ENCODE data around the gene FOXA2. TPM values are rescaled to one million over a fixed set of nuclear protein-coding genes. Genes with fewer than 3 reads are reported as not detected.

The FOXA2 gene
- total and polyA plus RNA-seq, 2 experiments from 2014 or later, result 0.24 TPM; not detected in 1

DNA sequence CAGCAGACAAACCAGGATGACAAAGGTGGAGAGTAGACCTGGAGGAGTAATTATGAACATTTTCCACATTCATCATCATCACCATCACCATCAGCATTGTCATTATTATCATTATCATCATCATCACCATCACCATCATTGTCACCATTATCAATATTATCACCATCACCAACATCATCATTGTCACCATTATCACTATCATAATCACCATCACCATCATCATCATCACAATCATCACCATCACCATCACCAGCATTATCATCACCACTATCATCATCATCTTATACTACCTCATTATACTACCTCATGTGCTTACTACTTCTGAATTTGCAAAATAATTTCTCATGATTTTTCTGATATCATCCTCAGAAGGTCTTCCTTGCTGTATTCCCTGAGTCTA, 39.3 kb downstream of the FOXA2 start:
- no peak overlapping the region for H3K27ac ChIP-seq
- no peaks in the 10 kb centered on the region for H3K4me1 ChIP-seq (ENCODE audit: low read depth)
- no peak for DNase-seq (ENCODE audit: low read depth in 1 of 2, low spot score in 1 of 2)
- H3K27me3 ChIP-seq, result peaks cover 26% of the 10 kb centered on the region
- H3K9me3 ChIP-seq (ENCODE audit: low read depth), result no peaks in the 10 kb centered on the region
- TF ChIP-seq, protein P1, sequence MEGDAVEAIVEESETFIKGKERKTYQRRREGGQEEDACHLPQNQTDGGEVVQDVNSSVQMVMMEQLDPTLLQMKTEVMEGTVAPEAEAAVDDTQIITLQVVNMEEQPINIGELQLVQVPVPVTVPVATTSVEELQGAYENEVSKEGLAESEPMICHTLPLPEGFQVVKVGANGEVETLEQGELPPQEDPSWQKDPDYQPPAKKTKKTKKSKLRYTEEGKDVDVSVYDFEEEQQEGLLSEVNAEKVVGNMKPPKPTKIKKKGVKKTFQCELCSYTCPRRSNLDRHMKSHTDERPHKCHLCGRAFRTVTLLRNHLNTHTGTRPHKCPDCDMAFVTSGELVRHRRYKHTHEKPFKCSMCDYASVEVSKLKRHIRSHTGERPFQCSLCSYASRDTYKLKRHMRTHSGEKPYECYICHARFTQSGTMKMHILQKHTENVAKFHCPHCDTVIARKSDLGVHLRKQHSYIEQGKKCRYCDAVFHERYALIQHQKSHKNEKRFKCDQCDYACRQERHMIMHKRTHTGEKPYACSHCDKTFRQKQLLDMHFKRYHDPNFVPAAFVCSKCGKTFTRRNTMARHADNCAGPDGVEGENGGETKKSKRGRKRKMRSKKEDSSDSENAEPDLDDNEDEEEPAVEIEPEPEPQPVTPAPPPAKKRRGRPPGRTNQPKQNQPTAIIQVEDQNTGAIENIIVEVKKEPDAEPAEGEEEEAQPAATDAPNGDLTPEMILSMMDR (IDR thresholded peaks at IDR 0.05; ENCODE audit: low read depth, low read length), result no peak
- H3K36me3 ChIP-seq, result no peaks in the 10 kb centered on the region
- no peak overlapping the region for H3K4me3 ChIP-seq

DNA sequence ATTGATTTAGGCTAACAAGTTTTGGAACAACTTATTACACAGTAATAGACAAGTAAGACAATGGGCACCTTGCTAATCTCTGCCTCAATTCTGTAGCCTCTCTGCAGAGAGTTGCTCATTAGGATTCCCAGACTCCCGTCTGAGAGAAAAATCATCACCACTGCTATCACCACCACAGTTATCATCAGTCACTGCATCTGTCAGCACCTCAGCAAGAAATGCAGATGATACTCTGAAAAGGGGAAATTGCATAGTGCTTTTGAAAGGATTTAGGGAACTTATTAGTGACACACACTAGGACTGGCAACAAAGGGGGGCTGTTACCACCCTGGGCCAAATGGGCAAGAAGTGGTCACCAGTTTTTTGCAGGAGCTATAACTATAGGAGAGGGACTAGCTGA, 39.9 kb downstream of the FOXA2 start:
- Histone ChIP-seq H3K4me1 (ENCODE audit: low read depth) (no peaks in the 10 kb centered on the region), H3K36me3 (no peaks in the 10 kb centered on the region), H3K27me3 (peaks cover 29% of the 10 kb centered on the region), H3K9me3 (ENCODE audit: low read depth) (no peaks in the 10 kb centered on the region), H3K27ac (no peak overlapping the region), H3K4me3 (no peak overlapping the region)
- DNase-seq (ENCODE audit: low read depth in 1 of 2, low spot score in 1 of 2), result no peak
- TF ChIP-seq, protein P1 (IDR thresholded peaks at IDR 0.05; ENCODE audit: low read depth, low read length), result no peak

DNA sequence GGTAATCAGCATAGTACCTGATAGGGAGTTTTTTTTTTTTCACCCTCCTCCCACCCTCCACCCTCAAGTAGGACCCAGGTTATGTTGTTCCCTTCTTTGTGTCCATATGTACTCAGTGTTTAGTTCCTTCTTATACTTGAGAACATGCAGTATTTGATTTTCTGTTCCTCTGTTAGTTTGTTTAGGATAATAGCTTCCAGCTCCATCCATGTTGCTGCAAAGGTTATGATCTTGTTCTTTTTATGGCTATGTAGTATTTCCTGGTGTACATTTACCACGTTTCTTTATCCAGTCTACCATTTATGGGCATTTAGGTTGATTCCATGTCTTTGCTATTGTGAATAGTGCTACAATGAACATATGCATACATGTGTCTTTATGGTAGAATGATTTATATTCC, 41.9 kb downstream of the FOXA2 start:
- H3K9me3 ChIP-seq (ENCODE audit: low read depth), result no peaks in the 10 kb centered on the region
- no peaks in the 10 kb centered on the region for H3K4me1 ChIP-seq (ENCODE audit: low read depth)
- no peaks in the 10 kb centered on the region for H3K36me3 ChIP-seq
- peaks cover 29% of the 10 kb centered on the region for H3K27me3 ChIP-seq
- H3K4me3 ChIP-seq, result no peak overlapping the region
- no peak for DNase-seq (ENCODE audit: low read depth in 1 of 2, low spot score in 1 of 2)
- no peak overlapping the region for H3K27ac ChIP-seq
- TF ChIP-seq, protein P1 (IDR thresholded peaks at IDR 0.05; ENCODE audit: low read depth, low read length), result no peak

DNA sequence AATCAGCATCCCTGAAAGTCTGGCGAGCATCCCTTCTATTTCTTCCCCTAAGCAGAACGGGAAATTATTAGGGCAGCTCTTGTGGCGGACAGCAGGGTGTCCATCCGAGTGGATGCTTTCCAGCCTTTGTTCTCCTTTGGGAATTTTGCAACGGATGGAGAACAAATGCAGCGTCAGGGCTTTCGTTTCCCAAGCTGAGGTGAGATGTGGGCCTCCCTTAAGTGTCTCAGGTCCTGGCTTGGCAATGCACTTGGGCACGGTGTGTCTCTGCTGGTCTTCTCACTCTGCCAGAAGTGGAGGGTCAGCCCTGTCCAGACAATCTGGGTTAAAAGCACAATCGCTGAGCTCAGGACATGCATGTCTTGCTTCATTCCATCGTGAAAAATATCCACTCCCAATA, 43.5 kb downstream of the FOXA2 start:
- Histone ChIP-seq H3K4me3 (no peak overlapping the region), H3K27me3 (peaks cover 29% of the 10 kb centered on the region), H3K9me3 (ENCODE audit: low read depth) (no peaks in the 10 kb centered on the region), H3K4me1 (ENCODE audit: low read depth) (no peaks in the 10 kb centered on the region), H3K27ac (no peak overlapping the region), H3K36me3 (no peaks in the 10 kb centered on the region)
- TF ChIP-seq, protein P1 (IDR thresholded peaks at IDR 0.05; ENCODE audit: low read depth, low read length), result no peak
- DNase-seq (ENCODE audit: low read depth in 1 of 2, low spot score in 1 of 2), result no peak

DNA sequence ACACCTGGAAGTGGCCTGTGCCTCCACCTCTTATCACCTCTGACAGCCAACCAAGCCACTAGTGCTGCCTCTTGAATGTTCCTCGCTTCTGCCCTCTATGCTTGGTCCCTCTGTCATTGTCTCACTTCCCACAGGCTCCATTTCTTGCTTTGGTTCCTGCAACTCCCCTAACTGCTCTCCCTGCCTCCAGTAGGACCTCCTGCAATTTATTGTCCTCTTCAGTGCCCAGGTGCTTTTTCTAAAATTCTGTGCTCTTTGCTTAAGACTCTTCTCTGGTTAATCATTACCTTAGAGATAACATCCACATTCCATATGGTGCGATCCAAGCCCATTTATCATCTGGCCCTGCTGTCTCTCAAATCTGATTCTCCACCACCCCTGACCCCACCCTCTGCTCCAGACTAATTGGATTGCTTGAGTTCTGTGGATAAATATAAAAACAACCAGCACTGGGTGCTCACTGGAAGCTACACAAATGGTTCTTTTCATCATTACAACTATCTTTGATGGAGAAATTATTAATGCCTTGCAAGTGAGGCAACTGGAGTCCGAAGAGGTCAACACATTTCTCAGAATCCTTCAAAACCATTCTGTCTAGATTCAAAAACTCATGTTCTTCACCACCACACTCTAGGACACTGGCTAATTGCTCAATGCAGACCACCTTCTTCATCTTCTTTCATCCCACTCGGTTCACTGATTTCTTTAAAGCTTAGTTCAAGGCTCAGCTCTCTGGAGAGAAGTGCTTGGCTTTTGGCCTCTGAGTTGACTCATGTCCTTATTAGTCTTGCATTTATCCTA, 47.2 kb downstream of the FOXA2 start:
- H3K27me3 ChIP-seq, result peaks cover 18% of the 10 kb centered on the region
- TF ChIP-seq, protein P1 (IDR thresholded peaks at IDR 0.05; ENCODE audit: low read depth, low read length), result no peak
- H3K4me1 ChIP-seq (ENCODE audit: low read depth), result no peaks in the 10 kb centered on the region
- no peak for DNase-seq (ENCODE audit: low read depth in 1 of 2, low spot score in 1 of 2)
- no peaks in the 10 kb centered on the region for H3K9me3 ChIP-seq (ENCODE audit: low read depth)
- no peak overlapping the region for H3K27ac ChIP-seq
- H3K36me3 ChIP-seq, result no peaks in the 10 kb centered on the region
- H3K4me3 ChIP-seq, result no peak overlapping the region

Measured in cardiac muscle cell (in vitro differentiated cells and primary cell).